Natural killer cell (primary cell): ENCODE results near the gene STXBP6. TPM values are rescaled to one million over a fixed set of nuclear protein-coding genes. Genes with fewer than 3 reads are reported as not detected.

Experiments used
- ATAC-seq, 3 donors: fragments of 150-1000 bp in 2 of 3; fragments of 200-7000 bp in 1 of 3; cut with Tn5 transposase; 1 replicate in 1 of 3; 2 replicates in 2 of 3; pipeline ENCODE4 v1.10.0; 2021; ENCODE audit warnings: mild to moderate bottlenecking in 2 of 3, moderate library complexity in 2 of 3
- DNase-seq, 2 donors: peaks; one replicate each; pipeline versions ENCODE4 v3.0.0 to v3.0.0-alpha.2; 2013 to 2021; ENCODE audit warnings: mixed read lengths in 1 of 2
- H3K27ac ChIP-seq: one replicate; pipeline ENCODE4 v1.5.1; 2013; ENCODE audit warnings: mild to moderate bottlenecking, low read length
- H3K27me3 ChIP-seq: one replicate; pipeline ENCODE4 v1.6.1; 2013; ENCODE audit warnings: low read length; ENCODE audit not compliant: control insufficient read depth, insufficient read depth
- H3K36me3 ChIP-seq: one replicate; pipeline ENCODE4 v1.6.1; 2013; ENCODE audit warnings: low read length; ENCODE audit not compliant: control insufficient read depth, insufficient read depth
- H3K4me1 ChIP-seq: one replicate; pipeline ENCODE4 v1.6.1; 2013; ENCODE audit warnings: low read length; ENCODE audit not compliant: control insufficient read depth, insufficient read depth
- H3K4me3 ChIP-seq: one replicate; pipeline ENCODE4 v1.5.1; 2013; ENCODE audit warnings: low read length
- H3K9me3 ChIP-seq: one replicate; pipeline ENCODE4 v1.6.1; 2013; ENCODE audit warnings: low read length; ENCODE audit not compliant: control insufficient read depth, insufficient read depth
- H3K27ac Mint-ChIP-seq, 2 donors: one replicate each; pipeline ENCODE4 v1.8.0; 2022; ENCODE audit warnings: mild to moderate bottlenecking in 2 of 2, mixed read lengths in 2 of 2, moderate library complexity in 1 of 2
- H3K27me3 Mint-ChIP-seq, 2 donors: one replicate each; pipeline ENCODE4 v1.8.0; 2022; ENCODE audit warnings: low read depth in 2 of 2, mixed read lengths in 2 of 2
- H3K36me3 Mint-ChIP-seq: one replicate; pipeline ENCODE4 v1.8.0; 2022; ENCODE audit warnings: mixed read lengths
- H3K4me1 Mint-ChIP-seq, 2 donors: one replicate each; pipeline ENCODE4 v1.8.0; 2022; ENCODE audit warnings: mixed read lengths in 2 of 2
- H3K4me3 Mint-ChIP-seq: one replicate; pipeline ENCODE4 v1.8.0; 2022; ENCODE audit warnings: mild to moderate bottlenecking, moderate library complexity, mixed read lengths
- H3K9me3 Mint-ChIP-seq, 2 donors: one replicate each; pipeline ENCODE4 v1.8.0; 2022; ENCODE audit warnings: mixed read lengths in 2 of 2
- CTCF ChIP-seq: fragments of 200-600 bp; IDR thresholded peaks from one replicate; pipeline ENCODE4 v1.8.0; 2022; ENCODE audit warnings: antibody characterized with exemption
- WGBS: methylation state at CpG from one replicate; pipeline ENCODE4 v1.1.7; 2013; ENCODE audit warnings: missing lambda C conversion rate; ENCODE audit not compliant: insufficient coverage; 5-methylcytosine and 5-hydroxymethylcytosine counted together
- intact Hi-C: fragments of 100-400 bp; cut with micrococcal nuclease; formaldehyde crosslinking; loops from one replicate; pipeline ENCODE4 v1.14.2; 2022
- total RNA-seq, 4 donors: library from RNA; stranded (reverse); fragments of 120-200 nt in 1 of 4; gene quantifications; one replicate each; pipeline versions ENCODE4 v1.2.3 to v1.2.4, GENCODE V29; 2013 to 2022

Gene STXBP6
- total RNA-seq, 3 donors from 2014 or later (not counting 1 experiment from before 2014, with no cell fraction given), result 0.20 TPM; not detected in 2

DNA sequence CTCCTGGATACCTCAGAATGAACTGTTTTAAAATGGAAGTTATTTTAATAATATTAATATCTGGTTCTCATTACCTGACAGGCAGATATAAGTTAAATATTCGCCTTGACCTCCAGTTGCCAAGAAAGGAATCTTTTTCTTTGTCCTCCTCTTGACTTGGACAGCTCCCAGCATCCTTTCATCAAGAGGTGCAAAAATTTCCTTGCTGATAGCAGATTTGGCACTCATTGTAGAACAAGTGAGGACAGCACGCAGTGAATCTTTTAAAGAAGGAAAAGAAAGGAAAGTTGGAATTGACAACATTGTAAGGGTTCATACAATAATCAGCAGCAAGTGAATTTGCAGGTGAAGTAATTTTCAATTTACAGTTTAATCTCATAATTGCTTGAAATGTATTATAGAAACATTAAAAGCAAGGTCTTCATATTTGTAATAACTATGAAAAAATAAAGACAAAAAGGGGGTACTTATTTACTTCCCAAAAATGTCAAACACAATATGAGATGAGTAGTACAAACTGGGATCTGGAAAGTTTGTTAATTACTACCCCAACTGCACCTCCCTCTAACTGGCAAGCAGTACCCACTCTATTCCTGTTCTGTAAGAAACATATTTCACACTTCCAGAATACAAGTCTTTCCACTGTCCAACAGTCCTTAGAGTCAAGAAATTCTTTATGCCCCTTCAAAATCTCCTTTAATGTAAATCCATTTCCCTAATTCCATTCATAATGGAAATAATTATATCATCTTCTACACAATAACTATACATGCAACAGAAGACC lies 75.2 kb downstream of the STXBP6 start:
- Mint-ChIP-seq H3K27me3 (peaks cover 10 to 49% of the 10 kb centered on the region in 2 donors), H3K4me3 (no peak overlapping the region), H3K27ac (no peak overlapping the region), H3K9me3 (no peaks in the 10 kb centered on the region), H3K4me1 (no peaks in the 10 kb centered on the region), H3K36me3 (no peaks in the 10 kb centered on the region)
- WGBS, result 87% methylated on average over 2 of the region's 2 CpGs
- H3K27ac ChIP-seq, result no peak overlapping the region
- H3K27me3 ChIP-seq, result peaks cover 2% of the 10 kb centered on the region
- ATAC-seq (no peak), DNase-seq (no peak)
- H3K9me3 ChIP-seq, result no peaks in the 10 kb centered on the region
- H3K4me3 ChIP-seq, result no peak overlapping the region
- TF ChIP-seq CTCF, result no peak
- no peaks in the 10 kb centered on the region for H3K36me3 ChIP-seq
- intact Hi-C loops, result no loop called here
- no peaks in the 10 kb centered on the region for H3K4me1 ChIP-seq

DNA sequence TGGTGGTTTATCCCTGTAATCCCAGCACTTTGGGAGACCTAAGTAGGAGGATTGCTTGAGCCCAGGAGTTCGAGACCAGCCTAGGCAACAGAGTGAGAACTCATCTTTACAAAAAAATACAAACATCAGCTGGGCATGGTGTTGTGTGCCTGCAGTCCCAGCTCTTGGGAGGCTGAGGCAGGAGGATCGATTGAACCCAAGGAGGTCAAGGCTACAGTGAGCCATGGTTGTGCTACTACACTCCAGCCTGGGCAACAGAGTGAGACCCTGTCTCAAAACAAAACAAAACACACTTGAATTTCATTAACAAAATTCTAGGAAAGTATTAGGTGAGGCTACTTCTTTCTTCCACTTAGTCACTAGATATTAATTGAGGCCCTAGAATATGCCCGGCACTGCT lies 77.1 kb downstream of the STXBP6 start:
- no peaks in the 10 kb centered on the region for H3K36me3 ChIP-seq
- no peak for ATAC-seq
- H3K27me3 Mint-ChIP-seq, result peaks cover 13 to 53% of the 10 kb centered on the region in 2 donors

DNA sequence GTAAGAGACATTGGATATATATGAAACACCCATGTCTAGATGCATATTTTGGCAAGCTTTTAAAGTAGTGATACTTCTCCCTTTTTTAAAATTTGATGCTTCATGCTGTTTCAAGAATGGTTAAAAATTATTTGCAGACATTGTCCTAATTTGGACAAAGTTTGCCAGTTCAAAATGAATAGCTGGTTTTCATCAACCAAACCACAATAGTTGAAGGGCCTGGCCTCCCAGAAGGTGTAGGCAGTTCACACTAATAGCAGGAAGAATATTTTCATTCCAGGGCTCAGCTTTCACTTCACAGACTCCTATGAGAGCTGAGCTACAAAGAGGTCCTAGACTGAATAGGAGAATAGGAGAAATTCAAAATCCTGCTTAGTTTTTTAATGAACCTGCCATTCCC lies 78.7 kb downstream of the STXBP6 start:
- intact Hi-C loops, result no loop called here
- no peak for ATAC-seq
- H3K27ac Mint-ChIP-seq, result no peak overlapping the region
- Histone ChIP-seq H3K4me1 (no peaks in the 10 kb centered on the region), H3K9me3 (no peaks in the 10 kb centered on the region), H3K36me3 (no peaks in the 10 kb centered on the region), H3K4me3 (no peak overlapping the region), H3K27me3 (no peaks in the 10 kb centered on the region), H3K27ac (no peak overlapping the region)
- H3K4me3 Mint-ChIP-seq, result no peak overlapping the region
- peaks cover 0 to 4% of the 10 kb centered on the region in 2 donors for H3K4me1 Mint-ChIP-seq
- no peaks in the 10 kb centered on the region for H3K36me3 Mint-ChIP-seq
- no peaks in the 10 kb centered on the region for H3K9me3 Mint-ChIP-seq
- DNase-seq, result no peak
- no peak for TF ChIP-seq CTCF
- peaks cover 13 to 44% of the 10 kb centered on the region in 2 donors for H3K27me3 Mint-ChIP-seq

More for the DNA sequence above, 77.1 kb downstream of the STXBP6 start:
- no peaks in the 10 kb centered on the region for H3K4me1 ChIP-seq
- no peak for DNase-seq
- H3K9me3 ChIP-seq, result no peaks in the 10 kb centered on the region
- Mint-ChIP-seq H3K9me3 (no peaks in the 10 kb centered on the region), H3K4me3 (no peak overlapping the region), H3K27ac (no peak overlapping the region), H3K36me3 (no peaks in the 10 kb centered on the region), H3K4me1 (no peaks in the 10 kb centered on the region)
- no peaks in the 10 kb centered on the region for H3K27me3 ChIP-seq
- no peak for TF ChIP-seq CTCF
- no peak overlapping the region for H3K4me3 ChIP-seq
- intact Hi-C loops, result no loop called here
- 92% methylated on average over 3 of the region's 3 CpGs for WGBS
- H3K27ac ChIP-seq, result no peak overlapping the region

- intact Hi-C loops, result no loop called here
- Histone ChIP-seq H3K27ac (no peak overlapping the region), H3K27me3 (no peaks in the 10 kb centered on the region), H3K9me3 (no peaks in the 10 kb centered on the region), H3K4me1 (no peaks in the 10 kb centered on the region), H3K4me3 (no peak overlapping the region), H3K36me3 (no peaks in the 10 kb centered on the region)
- Mint-ChIP-seq H3K4me3 (no peak overlapping the region), H3K36me3 (no peaks in the 10 kb centered on the region), H3K4me1 (peaks cover 0 to 5% of the 10 kb centered on the region in 2 donors), H3K27me3 (peaks cover 8 to 32% of the 10 kb centered on the region in 2 donors), H3K27ac (no peak overlapping the region), H3K9me3 (no peaks in the 10 kb centered on the region)
- ATAC-seq (no peak), DNase-seq (no peak)
- WGBS, result no CpG with 5 or more reads among the region's 1 CpG
- TF ChIP-seq CTCF, result no peak
These were observed 83.4 kb downstream of the STXBP6 start for GRCh38 chr14:24966579-24966964.
